ENCODE measurements around the gene N4BP3. TPM values are rescaled to one million over a fixed set of nuclear protein-coding genes. Genes with fewer than 3 reads are reported as not detected.

Gene N4BP3
- total and polyA plus RNA-seq, 2 of the 4 experiments (the other 2 are of a cell fraction): 0.14 to 0.18 TPM

DNA sequence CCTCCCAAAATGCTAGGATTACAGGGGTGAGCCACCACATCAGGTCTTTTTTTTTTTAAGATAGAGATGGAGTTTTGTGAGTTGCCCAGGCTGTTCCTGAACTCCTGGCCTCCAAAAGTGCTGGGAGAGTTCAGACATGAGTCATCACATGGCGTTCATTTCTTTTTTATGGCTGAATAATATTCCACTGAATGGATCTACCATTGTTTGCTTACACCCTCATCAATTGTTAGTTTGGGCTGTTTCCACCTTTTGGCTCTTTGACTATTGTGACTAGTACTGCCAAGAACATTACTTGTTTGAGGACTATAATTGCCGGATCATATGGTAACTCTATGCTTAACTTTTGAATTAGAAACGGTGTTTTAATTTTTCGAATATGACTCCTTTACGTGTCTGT is 787 bp upstream of the N4BP3 start:
- H3K4ac ChIP-seq (ENCODE audit: low read depth, low read length): no peak overlapping the region
- no peak overlapping the region for H3K4me2 ChIP-seq (ENCODE audit: low read depth, low read length)
- TF ChIP-seq CEBPB (IDR thresholded peaks at IDR 0.05; ENCODE audit: low read depth, low read length): no peak
- TF ChIP-seq MAZ (IDR thresholded peaks at IDR 0.05; ENCODE audit: borderline replicate concordance, low read depth, low read length): no peak
- TF ChIP-seq, protein P1, sequence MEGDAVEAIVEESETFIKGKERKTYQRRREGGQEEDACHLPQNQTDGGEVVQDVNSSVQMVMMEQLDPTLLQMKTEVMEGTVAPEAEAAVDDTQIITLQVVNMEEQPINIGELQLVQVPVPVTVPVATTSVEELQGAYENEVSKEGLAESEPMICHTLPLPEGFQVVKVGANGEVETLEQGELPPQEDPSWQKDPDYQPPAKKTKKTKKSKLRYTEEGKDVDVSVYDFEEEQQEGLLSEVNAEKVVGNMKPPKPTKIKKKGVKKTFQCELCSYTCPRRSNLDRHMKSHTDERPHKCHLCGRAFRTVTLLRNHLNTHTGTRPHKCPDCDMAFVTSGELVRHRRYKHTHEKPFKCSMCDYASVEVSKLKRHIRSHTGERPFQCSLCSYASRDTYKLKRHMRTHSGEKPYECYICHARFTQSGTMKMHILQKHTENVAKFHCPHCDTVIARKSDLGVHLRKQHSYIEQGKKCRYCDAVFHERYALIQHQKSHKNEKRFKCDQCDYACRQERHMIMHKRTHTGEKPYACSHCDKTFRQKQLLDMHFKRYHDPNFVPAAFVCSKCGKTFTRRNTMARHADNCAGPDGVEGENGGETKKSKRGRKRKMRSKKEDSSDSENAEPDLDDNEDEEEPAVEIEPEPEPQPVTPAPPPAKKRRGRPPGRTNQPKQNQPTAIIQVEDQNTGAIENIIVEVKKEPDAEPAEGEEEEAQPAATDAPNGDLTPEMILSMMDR (conservative IDR thresholded peaks at IDR 0.05; ENCODE audit: low read depth, low read length): no peak
- TF ChIP-seq NFE2L2 (IDR thresholded peaks at IDR 0.05; ENCODE audit: low read depth, low read length): no peak
- TF ChIP-seq FOS (IDR thresholded peaks at IDR 0.05; ENCODE audit: low read depth, low read length): no peak
- no peak for TF ChIP-seq MXI1 (IDR thresholded peaks at IDR 0.05; ENCODE audit: borderline replicate concordance, low read depth, low read length)
- no peak for TF ChIP-seq MAFK (IDR thresholded peaks at IDR 0.05; ENCODE audit: low read depth, low read length)
- no peak for TF ChIP-seq RFX5 (IDR thresholded peaks at IDR 0.05; ENCODE audit: low read depth, low read length)
- TF ChIP-seq BHLHE40 (IDR thresholded peaks at IDR 0.05; ENCODE audit: low read depth, low read length): no peak
- no peak for TF ChIP-seq CHD1 (IDR thresholded peaks at IDR 0.05; ENCODE audit: low read depth, low read length)
- 81% methylated on average over 3 of the region's 5 CpGs; no CpG with 5 or more reads in 1 of the 2 experiments for WGBS, 2 experiments (ENCODE audit: extremely low coverage in 2 of 2, insufficient read length in 1 of 2)
- ATAC-seq (ENCODE audit: low read depth) (no peak), DNase-seq (no peak)
- no TSS peak for BruUV-seq (replicated peaks)
- no peak overlapping the region for H2AK9ac ChIP-seq (replicated peaks; ENCODE audit: low read depth, low read length, poor library complexity)
- no peaks in the 10 kb centered on the region for H3K79me1 ChIP-seq (ENCODE audit: low read depth in 1 of 2, low read length in 2 of 2)
- H2BK20ac ChIP-seq (ENCODE audit: low read depth, low read length): no peak overlapping the region
- H2BK120ac ChIP-seq (ENCODE audit: low read depth, low read length): no peak overlapping the region
- H3K27ac ChIP-seq (ENCODE audit: insufficient read depth, low read length): no peak overlapping the region
- no peaks in the 10 kb centered on the region for H4K20me1 ChIP-seq (ENCODE audit: insufficient read depth, low read length)
- H3K14ac ChIP-seq (replicated peaks; ENCODE audit: low read depth, low read length): no peak overlapping the region
- H2BK15ac ChIP-seq (ENCODE audit: low read depth, low read length): no peak overlapping the region
- no peak overlapping the region for H2BK5ac ChIP-seq (ENCODE audit: low read depth, low read length, poor library complexity, severe bottlenecking)
- H4K8ac ChIP-seq (ENCODE audit: low read depth in 2 of 2, low read length in 2 of 2): no peak overlapping the region
- no peak overlapping the region for H3K4me3 ChIP-seq (ENCODE audit: insufficient read depth, low read depth, low read length)
- H3K9ac ChIP-seq (ENCODE audit: low read depth, low read length): no peak overlapping the region
- H3K23ac ChIP-seq (ENCODE audit: low read depth, low read length): no peak overlapping the region
- intact Hi-C loops (cut with micrococcal nuclease) (no loop called here), in situ Hi-C loops (cut with MboI; ENCODE audit: low sequenced_read_pairs) (no loop called here), dilution Hi-C loops (cut with HindIII; ENCODE audit: low sequenced_read_pairs, unreplicated experiment) (no loop called here)
- H4K5ac ChIP-seq (ENCODE audit: low read depth, low read length): no peak overlapping the region
- no peak overlapping the region for H2AK5ac ChIP-seq (ENCODE audit: low read depth, low read length)
- no peaks in the 10 kb centered on the region for H3K36me3 ChIP-seq (ENCODE audit: control insufficient read depth, insufficient read depth, low read length)
- H3K4me1 ChIP-seq (ENCODE audit: control insufficient read depth, insufficient read depth, low read length): no peaks in the 10 kb centered on the region; the same call in 1 of the 2 replicates
- H3K27me3 ChIP-seq (ENCODE audit: control insufficient read depth, insufficient read depth, low read length): peaks cover 57% of the 10 kb centered on the region
- no peak overlapping the region for H4K91ac ChIP-seq (ENCODE audit: insufficient read depth, low read depth, low read length)
- no peaks in the 10 kb centered on the region for H3K9me3 ChIP-seq (ENCODE audit: control insufficient read depth, insufficient read depth, low read length)
- ChIA-PET CTCF (no interaction called here), POLR2A (ENCODE audit: unreplicated experiment) (no interaction called here)
- H3K18ac ChIP-seq (ENCODE audit: low read depth, low read length): no peak overlapping the region
- H3K56ac ChIP-seq (ENCODE audit: extremely low read depth, insufficient read depth, low read length): no peak overlapping the region
- H2AFZ ChIP-seq (replicated peaks; ENCODE audit: low read length, poor library complexity): no peak overlapping the region
- no peaks in the 10 kb centered on the region for H3K9me1 ChIP-seq (ENCODE audit: insufficient read depth, low read length)

All from IMR-90 (cell line).